GM06990 (cell line): ENCODE measurements around the gene OR52E8.
A peak's percentile ranks its signal among the peaks of the same experiment; 100 is the strongest.

Experiments used
- DNase-seq: peaks from one replicate; pipeline ENCODE4 v3.0.0-alpha.2; 2011; ENCODE audit not compliant: insufficient read length; ENCODE audit errors: extremely low read depth
- H3K27me3 ChIP-seq: replicated peaks from 2 replicates; pipeline ENCODE4 v1.6.0; 2011; ENCODE audit warnings: low read length; ENCODE audit not compliant: control insufficient read depth, insufficient read depth
- H3K36me3 ChIP-seq: 2 replicates; pipeline ENCODE4 v1.5.1; 2011; ENCODE audit warnings: low read length; ENCODE audit not compliant: control insufficient read depth, insufficient read depth
- H3K4me3 ChIP-seq: replicated peaks from 2 replicates; pipeline ENCODE4 v1.5.1; 2011; ENCODE audit warnings: low read depth, mild to moderate bottlenecking, control low read depth, low read length
- TF ChIP-seq, protein P1 (sequence below): IDR thresholded peaks from 2 replicates; pipeline ENCODE4 v1.5.1; 2011; ENCODE audit warnings: low read length, control low read depth, mild to moderate bottlenecking, inconsistent platforms; ENCODE audit not compliant: insufficient read depth, poor library complexity, severe bottlenecking

OR52E8 gene

DNA sequence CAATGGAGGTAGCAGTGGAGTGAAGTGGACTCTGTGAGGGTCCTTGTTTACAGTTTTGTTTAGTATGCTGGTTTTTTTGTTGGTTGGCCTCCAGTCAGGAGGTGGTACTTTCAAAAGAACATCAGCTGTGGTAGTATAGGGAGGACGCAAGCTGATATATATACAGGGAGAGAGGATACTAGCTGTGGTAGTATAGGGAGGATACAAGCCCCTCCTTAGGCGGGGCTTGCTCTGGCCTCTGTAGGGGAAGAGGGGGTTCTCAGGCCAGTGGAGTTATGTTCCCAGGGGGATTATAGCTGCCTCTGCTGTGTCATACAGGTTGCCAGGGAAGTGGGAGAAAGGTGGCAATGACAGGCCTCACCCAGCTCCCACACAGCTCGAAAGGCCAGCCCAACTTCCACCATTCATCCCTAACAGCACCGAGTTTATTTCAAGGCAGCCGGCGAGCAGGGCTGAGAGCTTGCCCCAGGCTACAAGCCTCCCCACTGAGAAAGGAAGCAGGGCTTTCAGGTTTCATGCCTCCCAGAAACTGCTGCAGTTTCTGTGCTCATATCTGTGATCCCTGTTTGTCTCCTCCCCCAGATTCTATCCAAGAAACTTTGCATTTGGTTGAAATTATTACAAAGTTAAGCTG is 26.2 kb downstream of the OR52E8 start:
- Histone ChIP-seq H3K4me3 (no peak overlapping the region), H3K36me3 (no peaks in the 10 kb centered on the region), H3K27me3 (no peaks in the 10 kb centered on the region)
- TF ChIP-seq, protein P1, sequence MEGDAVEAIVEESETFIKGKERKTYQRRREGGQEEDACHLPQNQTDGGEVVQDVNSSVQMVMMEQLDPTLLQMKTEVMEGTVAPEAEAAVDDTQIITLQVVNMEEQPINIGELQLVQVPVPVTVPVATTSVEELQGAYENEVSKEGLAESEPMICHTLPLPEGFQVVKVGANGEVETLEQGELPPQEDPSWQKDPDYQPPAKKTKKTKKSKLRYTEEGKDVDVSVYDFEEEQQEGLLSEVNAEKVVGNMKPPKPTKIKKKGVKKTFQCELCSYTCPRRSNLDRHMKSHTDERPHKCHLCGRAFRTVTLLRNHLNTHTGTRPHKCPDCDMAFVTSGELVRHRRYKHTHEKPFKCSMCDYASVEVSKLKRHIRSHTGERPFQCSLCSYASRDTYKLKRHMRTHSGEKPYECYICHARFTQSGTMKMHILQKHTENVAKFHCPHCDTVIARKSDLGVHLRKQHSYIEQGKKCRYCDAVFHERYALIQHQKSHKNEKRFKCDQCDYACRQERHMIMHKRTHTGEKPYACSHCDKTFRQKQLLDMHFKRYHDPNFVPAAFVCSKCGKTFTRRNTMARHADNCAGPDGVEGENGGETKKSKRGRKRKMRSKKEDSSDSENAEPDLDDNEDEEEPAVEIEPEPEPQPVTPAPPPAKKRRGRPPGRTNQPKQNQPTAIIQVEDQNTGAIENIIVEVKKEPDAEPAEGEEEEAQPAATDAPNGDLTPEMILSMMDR = no peak
- DNase-seq = no peak

DNA sequence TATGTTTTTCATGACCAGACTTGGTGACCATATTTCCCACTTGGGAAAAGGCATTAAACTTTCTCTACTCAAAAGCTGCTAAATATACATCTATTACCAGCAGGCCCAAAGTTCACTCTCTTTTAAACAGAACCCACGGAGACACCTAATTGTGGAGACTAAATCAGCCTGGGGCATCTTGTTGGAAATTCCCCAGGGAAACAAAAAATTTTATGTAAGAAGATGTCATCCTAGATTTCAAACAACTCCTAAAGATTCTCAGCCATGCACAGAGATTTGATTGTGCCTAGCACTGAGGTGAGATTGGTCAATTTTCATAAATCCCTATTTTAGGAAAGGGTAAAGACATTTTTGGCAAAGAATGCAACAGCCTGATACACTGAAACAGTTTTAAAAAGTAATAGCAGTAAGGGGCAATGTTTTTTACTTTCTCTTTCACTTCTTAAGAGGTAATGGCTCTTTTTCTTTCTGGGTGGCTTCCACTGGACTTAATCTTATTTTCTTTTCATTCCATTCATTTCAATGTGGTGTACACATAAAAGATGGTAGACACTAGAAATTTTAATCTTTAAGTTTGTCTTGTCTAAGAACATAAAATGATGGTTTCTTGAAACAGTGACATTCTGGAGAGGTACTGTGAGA is 39.1 kb downstream of the OR52E8 start:
- Histone ChIP-seq H3K27me3 (no peaks in the 10 kb centered on the region), H3K4me3 (no peak overlapping the region), H3K36me3 (no peaks in the 10 kb centered on the region)
- TF ChIP-seq, protein P1 = no peak
- peak; percentile 9 for DNase-seq

DNA sequence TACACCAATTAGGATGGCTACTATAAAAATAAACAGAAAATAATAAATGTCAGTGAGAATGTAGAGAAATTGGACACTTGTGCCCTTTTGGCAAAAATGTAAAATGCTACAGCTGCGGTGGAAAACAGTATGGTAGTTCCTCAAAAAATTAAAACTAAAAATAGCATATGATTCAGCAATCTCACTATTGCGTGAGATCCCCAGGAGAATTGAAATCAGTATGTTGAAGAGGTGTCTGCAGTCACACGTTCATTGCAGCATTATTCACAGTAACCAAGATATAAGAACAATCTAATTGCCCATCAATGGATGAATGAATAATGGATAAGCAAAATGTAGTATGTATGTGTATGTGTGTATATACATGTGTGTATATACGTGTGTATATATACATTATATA is 42.0 kb downstream of the OR52E8 start:
- no peak for DNase-seq
- TF ChIP-seq, protein P1 = no peak
- no peak overlapping the region for H3K4me3 ChIP-seq
- H3K36me3 ChIP-seq = no peaks in the 10 kb centered on the region
- no peaks in the 10 kb centered on the region for H3K27me3 ChIP-seq

DNA sequence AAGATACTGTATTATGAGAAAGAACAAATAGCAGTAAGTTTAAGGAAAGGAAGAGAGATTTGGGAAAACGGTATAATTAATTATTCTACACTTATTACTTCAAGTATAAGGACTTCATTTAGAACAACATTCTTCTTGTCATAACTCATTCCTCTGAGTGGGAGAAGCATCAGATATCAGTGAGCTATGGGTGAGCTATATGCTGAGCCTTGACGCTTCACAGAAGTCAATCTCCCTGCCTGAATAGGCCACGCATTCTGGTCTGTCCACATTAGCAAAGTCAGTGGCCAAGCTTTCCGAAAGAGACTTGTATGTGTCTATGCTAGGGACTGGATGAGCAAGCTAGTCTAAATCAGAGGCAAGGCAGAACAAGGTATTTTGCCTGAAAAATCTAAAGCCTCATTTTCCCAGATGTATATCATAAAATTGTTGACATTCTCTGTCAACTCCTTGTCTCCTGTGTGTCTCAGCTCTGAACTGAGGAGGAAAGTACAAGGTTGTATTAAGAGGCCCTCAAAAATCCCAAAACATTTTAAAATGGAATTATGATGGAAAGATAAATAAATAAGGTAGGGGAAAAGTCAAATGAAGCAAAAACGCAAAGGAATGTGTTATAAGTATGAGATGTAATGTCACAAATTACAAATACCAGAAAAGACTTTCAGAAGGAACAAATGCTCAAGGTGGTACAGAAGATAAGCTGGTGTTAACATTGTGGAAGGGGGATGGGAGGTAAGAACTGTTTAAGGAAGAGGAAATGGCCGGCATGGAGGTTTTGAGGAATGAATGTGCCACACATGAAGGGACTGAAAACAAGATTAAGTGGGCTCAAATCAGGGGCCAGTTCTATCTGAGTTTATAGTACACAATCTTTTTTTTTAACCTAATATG is 47.3 kb downstream of the OR52E8 start:
- H3K4me3 ChIP-seq = no peak overlapping the region
- DNase-seq = no peak
- no peaks in the 10 kb centered on the region for H3K36me3 ChIP-seq
- no peaks in the 10 kb centered on the region for H3K27me3 ChIP-seq
- TF ChIP-seq, protein P1 = no peak

DNA sequence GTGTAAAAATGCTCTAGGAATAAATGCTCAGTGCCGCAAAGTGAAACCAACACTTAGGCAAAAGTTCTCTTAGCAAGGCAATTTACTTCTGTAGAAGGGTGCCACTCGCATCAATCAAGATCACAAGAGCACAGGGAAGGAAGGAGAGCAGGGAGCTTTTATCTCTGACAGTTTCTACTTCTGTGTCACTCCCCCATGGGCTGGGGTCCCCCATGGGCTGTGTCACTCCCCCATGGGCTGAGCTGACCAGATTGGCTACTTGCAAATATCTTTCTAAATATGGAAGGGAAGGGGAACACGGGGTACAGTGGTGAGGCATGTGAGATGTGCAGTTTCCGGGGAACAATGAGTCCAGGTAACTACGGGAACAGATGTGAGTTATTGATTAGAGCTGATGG is 48.4 kb downstream of the OR52E8 start:
- Histone ChIP-seq H3K4me3 (peak overlapping the region; percentile 71), H3K27me3 (no peaks in the 10 kb centered on the region), H3K36me3 (no peaks in the 10 kb centered on the region)
- TF ChIP-seq, protein P1 = no peak
- no peak for DNase-seq
